ENCODE measurements around the gene ADORA1. TPM values are rescaled to one million over a fixed set of nuclear protein-coding genes. Genes with fewer than 3 reads are reported as not detected.

Gene ADORA1
- total RNA-seq, 4 donors from 2014 or later = 1.3 to 5.6 TPM; not detected in 2

DNA sequence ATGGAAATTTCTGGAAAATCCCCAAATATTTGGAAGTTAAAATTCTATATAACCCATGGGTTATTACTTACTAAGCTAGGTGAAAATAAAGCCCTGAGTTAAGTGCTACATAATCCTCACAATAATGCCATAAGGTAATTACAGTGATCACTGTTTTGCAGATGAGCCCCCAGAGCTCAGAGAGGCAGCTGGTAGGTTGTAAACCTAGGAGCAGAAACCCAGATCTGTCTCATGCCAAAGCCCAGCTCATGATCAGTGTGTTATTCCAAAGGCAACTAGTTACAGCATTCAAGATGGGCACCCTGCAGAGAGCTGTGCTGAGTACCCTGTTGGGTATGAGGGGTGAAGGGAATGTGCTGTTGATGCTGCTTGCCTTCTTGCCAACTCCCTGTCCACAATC lies 31.0 kb upstream of the ADORA1 start:
- H3K9me3 ChIP-seq = peaks cover 9 to 14% of the 10 kb centered on the region in 2 donors
- H3K4me1 ChIP-seq = no peaks in the 10 kb centered on the region
- H3K27me3 ChIP-seq = peaks cover 6% of the 10 kb centered on the region
- no peak for DNase-seq
- TF ChIP-seq POLR2AphosphoS5 (IDR thresholded peaks at IDR 0.05) (no peak), POLR2A (IDR thresholded peaks at IDR 0.05) (no peak), EP300 (IDR thresholded peaks at IDR 0.05; ENCODE audit: low read depth) (no peak)
- TF ChIP-seq, protein P1, sequence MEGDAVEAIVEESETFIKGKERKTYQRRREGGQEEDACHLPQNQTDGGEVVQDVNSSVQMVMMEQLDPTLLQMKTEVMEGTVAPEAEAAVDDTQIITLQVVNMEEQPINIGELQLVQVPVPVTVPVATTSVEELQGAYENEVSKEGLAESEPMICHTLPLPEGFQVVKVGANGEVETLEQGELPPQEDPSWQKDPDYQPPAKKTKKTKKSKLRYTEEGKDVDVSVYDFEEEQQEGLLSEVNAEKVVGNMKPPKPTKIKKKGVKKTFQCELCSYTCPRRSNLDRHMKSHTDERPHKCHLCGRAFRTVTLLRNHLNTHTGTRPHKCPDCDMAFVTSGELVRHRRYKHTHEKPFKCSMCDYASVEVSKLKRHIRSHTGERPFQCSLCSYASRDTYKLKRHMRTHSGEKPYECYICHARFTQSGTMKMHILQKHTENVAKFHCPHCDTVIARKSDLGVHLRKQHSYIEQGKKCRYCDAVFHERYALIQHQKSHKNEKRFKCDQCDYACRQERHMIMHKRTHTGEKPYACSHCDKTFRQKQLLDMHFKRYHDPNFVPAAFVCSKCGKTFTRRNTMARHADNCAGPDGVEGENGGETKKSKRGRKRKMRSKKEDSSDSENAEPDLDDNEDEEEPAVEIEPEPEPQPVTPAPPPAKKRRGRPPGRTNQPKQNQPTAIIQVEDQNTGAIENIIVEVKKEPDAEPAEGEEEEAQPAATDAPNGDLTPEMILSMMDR (IDR thresholded peaks at IDR 0.05) = no peak
- in situ Hi-C loops (cut with MboI; ENCODE audit: low pct_ligation_motif_present in 1 of 4, low pct_unique_long_range_greater_than_20kb in 1 of 4, low sequenced_read_pairs in 3 of 4) (no loop called here), intact Hi-C loops (cut with DNase I; ENCODE audit: low total_unique reads) (no loop called here)
- no peaks in the 10 kb centered on the region for H3K36me3 ChIP-seq
- no peak overlapping the region for H3K27ac ChIP-seq
- H3K4me3 ChIP-seq = no peak overlapping the region

DNA sequence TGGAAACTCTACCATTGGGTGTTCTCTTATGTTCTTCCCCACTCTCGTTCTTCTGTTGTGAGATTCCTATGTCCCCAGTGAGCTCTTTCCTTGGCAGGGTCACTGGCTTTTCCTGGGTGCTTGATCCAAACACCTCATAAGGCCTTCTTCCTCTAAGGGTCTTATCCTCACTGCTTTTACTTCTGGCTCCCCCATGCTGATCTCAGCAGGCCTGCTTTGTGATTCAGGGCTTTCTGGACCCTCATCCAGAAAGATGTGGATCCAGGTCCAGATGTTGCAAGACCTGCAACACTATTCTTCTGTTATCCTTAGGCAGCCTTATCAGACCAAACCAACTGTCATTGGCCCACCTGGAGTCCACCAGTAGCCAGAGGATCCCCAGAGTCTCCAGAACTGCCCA lies 30.5 kb upstream of the ADORA1 start:
- TF ChIP-seq POLR2AphosphoS5 (IDR thresholded peaks at IDR 0.05) = no peak
- no peak for TF ChIP-seq POLR2A (IDR thresholded peaks at IDR 0.05)
- no peak for TF ChIP-seq EP300 (IDR thresholded peaks at IDR 0.05; ENCODE audit: low read depth)
- TF ChIP-seq, protein P1 (IDR thresholded peaks at IDR 0.05) = no peak
- Histone ChIP-seq H3K27me3 (peaks cover 6% of the 10 kb centered on the region), H3K9me3 (peaks cover 9 to 14% of the 10 kb centered on the region in 2 donors), H3K27ac (no peak overlapping the region), H3K4me3 (no peak overlapping the region), H3K36me3 (no peaks in the 10 kb centered on the region), H3K4me1 (no peaks in the 10 kb centered on the region)
- intact Hi-C loops (cut with DNase I; ENCODE audit: low total_unique reads) = no loop called here
- in situ Hi-C loops (cut with MboI; ENCODE audit: low pct_ligation_motif_present in 1 of 4, low pct_unique_long_range_greater_than_20kb in 1 of 4, low sequenced_read_pairs in 3 of 4) = no loop called here
- DNase-seq = no peak
- 70% methylated on average over 1 of the region's 1 CpG; no CpG with 5 or more reads in 1 of the 2 donors for WGBS, 2 donors (ENCODE audit: low coverage in 1 of 2)

DNA sequence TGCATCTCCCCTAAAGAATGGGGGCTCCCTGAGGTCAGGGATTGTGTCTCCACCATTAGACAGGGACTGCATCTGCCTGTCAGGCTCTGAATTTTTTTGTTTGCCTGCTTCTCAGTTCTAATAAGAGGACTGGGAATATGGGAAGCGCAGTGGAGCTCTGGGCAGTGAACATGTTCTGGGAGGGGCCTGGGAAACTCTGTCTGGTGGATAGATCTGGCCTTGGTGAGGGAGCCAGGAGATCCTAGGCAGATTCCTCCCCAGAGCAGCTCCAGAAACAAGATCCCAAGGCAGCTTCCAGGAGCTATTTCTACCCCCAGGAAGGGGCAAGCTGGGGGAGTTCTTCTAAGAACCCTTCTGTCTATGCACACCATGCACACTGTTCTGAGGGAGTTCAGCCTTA lies 29.1 kb upstream of the ADORA1 start:
- 75% methylated on average over 1 of the region's 1 CpG; no CpG with 5 or more reads in 1 of the 2 donors for WGBS, 2 donors (ENCODE audit: low coverage in 1 of 2)
- intact Hi-C loops (cut with DNase I; ENCODE audit: low total_unique reads) (no loop called here), in situ Hi-C loops (cut with MboI; ENCODE audit: low pct_ligation_motif_present in 1 of 4, low pct_unique_long_range_greater_than_20kb in 1 of 4, low sequenced_read_pairs in 3 of 4) (no loop called here)
- Histone ChIP-seq H3K27me3 (no peaks in the 10 kb centered on the region), H3K27ac (no peak overlapping the region), H3K4me1 (no peaks in the 10 kb centered on the region), H3K4me3 (no peak overlapping the region), H3K9me3 (peaks cover 9 to 14% of the 10 kb centered on the region in 2 donors), H3K36me3 (no peaks in the 10 kb centered on the region)
- no peak for DNase-seq
- TF ChIP-seq, protein P1 (IDR thresholded peaks at IDR 0.05) = no peak
- TF ChIP-seq EP300 (IDR thresholded peaks at IDR 0.05; ENCODE audit: low read depth) (no peak), POLR2A (IDR thresholded peaks at IDR 0.05) (no peak), POLR2AphosphoS5 (IDR thresholded peaks at IDR 0.05) (no peak)

DNA sequence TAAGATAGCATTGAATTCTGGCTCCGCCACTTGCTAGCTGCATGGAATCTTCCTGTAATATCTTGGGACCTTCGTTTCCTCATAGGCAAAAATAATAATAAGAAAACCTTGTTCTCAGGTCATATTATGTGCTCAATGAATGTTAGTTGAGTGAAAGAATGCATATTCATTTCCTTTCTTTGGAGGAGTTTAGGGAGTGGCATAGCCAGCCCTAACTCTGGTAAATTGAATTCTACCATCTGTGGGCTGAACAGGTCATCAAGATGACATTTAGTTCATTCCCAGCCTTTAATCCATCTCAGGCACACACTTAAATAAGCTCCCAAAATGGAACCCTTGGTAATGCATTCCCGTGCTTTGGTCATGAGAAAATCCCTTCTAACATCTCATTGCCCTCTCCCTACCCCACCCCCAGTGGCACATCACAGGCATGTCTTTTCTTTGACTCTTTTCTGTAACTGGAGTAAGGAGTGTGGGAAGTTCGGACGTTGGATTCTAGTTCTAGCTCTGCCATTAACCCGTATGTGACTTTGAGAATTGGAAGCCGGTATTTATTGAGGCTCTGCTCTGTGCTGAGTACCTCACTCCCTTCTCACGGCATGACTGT lies 28.5 kb upstream of the ADORA1 start:
- 71 to 83% methylated on average over 3 to 8 of the region's 8 CpGs for WGBS, 2 donors (ENCODE audit: low coverage in 1 of 2)
- intact Hi-C loops (cut with DNase I; ENCODE audit: low total_unique reads) (no loop called here), in situ Hi-C loops (cut with MboI; ENCODE audit: low pct_ligation_motif_present in 1 of 4, low pct_unique_long_range_greater_than_20kb in 1 of 4, low sequenced_read_pairs in 3 of 4) (no loop called here)
- H3K4me3 ChIP-seq = no peak overlapping the region
- peaks cover 9 to 14% of the 10 kb centered on the region in 2 donors for H3K9me3 ChIP-seq
- H3K27ac ChIP-seq = no peak overlapping the region
- H3K36me3 ChIP-seq = no peaks in the 10 kb centered on the region
- no peaks in the 10 kb centered on the region for H3K4me1 ChIP-seq
- no peaks in the 10 kb centered on the region for H3K27me3 ChIP-seq
- no peak for DNase-seq
- TF ChIP-seq POLR2AphosphoS5 (IDR thresholded peaks at IDR 0.05) = no peak
- no peak for TF ChIP-seq POLR2A (IDR thresholded peaks at IDR 0.05)
- TF ChIP-seq, protein P1 (IDR thresholded peaks at IDR 0.05) = no peak
- no peak for TF ChIP-seq EP300 (IDR thresholded peaks at IDR 0.05; ENCODE audit: low read depth)

All from transverse colon (tissue), 4 donors.